GM21447 (cell line): ENCODE measurements around the gene RGSL1.
"Not testable (repeated sequence)": the region's sequence is repeated elsewhere in the genome, so short reads cannot be mapped to it uniquely, and the experiment has no call there.

ENCODE experiments used
- ATAC-seq: cut with Tn5 transposase; IDR thresholded peaks from one replicate; pipeline ENCODE4 v1.9.1; 2021; ENCODE audit not compliant: unreplicated experiment

Gene RGSL1

GRCh38 chr1:182446033-182446669 is 3.8 kb upstream of the RGSL1 start:
- ATAC-seq, result no peak

DNA sequence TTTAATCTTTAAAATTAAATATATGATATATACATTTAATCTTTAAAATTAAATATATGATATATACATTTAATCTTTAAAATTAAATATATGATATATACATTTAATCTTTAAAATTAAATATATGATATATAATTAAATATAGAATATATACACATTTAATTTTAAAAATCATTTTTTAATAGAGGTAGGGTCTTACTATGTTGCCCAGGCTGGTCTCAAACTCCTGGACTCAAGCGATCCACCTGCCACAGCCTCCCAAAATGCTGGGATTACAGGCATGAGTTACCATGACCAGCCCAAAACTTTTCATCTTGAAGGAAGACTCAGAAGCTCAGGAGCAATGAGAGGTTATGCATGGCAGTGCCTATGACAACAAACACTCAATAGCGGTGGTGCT is 2.8 kb upstream of the RGSL1 start:
- not testable (repeated sequence) for ATAC-seq

DNA sequence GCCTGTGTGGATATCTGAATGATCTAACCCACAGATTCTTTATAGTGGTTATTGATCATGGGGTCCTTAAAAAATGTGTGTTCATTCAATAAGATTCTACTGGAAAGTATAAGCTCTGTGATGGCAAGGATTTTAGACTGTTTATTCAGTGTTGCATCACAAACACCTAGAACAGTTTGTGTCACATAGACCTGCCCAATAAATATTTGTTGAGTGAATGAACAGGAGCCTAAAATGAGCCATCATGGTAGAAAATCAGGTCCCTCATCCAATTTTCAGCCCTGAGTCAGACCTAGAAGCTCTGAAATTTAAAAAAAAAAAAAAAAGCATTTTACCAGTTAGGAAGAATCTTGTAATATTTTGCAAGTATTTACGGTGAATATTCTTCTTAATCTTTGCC is 2.3 kb upstream of the RGSL1 start:
- ATAC-seq, result no peak

DNA sequence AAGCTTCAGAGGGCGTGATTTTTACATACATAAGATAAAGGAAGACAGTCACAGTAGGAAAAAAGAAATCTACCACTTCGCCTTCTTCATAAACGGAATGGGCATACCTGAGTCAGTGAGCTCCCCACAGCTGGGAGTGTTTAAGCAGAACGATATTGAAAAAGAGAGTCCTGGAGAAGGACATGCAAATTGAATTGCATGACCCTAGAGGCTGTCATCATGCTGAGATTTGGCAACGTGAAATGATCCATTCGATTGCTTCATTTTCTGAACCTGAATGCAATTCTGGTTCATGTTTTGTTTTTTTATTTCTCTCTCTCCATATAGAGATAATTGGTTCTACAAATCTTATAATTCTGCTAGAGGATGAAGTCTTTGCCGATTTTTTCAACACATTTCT is 3.7 kb downstream of the RGSL1 start:
- no peak for ATAC-seq

DNA sequence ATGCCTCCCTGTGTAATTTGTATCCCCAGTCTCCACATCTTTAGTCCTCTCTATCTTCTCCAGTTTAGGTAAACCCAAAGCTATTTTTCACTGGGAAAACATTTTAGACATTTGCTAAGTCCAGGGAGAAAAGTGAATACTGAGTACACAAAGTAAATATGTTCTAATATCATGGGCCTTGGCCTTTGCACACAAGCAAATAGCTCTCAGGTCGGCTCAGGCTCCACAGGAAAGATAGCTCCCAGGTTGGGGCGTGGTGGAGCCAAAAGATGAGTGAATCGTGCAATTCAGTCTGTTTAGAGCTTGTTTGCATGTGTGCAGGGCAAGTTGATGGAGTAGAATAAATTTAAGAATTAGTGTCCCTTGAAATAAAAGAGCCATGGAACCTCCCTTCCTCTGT is 7.9 kb downstream of the RGSL1 start:
- ATAC-seq, result no peak

DNA sequence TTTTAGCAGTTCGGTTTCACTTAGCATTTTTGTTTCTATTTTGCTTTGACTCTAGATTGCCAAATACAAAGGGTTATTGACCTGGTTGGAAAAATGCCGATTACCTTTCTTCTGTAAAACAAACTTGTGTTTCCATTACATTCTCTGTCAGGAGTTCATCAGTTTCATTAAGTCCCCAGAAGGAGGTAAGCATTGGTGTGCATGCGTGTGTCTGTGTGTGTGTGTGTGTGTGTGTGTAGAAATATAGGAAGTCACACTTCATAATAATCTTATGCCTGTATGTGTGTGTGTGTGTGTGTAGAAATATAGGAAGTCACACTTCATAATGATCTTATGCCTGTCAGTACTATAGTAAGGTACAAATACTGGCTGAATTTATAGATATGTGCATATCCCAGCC is 10.0 kb downstream of the RGSL1 start:
- no peak for ATAC-seq

- no peak for ATAC-seq
Observed at GRCh38 chr1:182460550-182460951, 10.6 kb downstream of the RGSL1 start.

DNA sequence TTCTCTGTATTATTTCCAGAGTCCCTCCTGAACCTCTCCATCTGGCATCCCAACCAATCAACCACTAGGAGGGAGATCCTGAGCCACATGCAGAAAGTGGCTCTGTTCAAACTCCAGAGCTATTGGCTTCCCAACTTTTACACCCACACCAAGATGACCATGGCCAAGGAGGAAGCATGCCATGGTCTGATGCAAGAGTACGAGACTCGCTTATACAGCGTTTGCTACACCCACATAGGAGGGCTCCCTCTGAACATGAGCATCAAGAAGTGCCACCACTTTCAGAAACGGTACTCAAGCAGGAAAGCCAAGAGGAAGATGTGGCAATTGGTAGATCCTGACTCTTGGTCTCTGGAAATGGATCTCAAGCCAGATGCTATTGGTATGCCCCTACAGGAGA is 23.6 kb downstream of the RGSL1 start:
- ATAC-seq, result no peak

DNA sequence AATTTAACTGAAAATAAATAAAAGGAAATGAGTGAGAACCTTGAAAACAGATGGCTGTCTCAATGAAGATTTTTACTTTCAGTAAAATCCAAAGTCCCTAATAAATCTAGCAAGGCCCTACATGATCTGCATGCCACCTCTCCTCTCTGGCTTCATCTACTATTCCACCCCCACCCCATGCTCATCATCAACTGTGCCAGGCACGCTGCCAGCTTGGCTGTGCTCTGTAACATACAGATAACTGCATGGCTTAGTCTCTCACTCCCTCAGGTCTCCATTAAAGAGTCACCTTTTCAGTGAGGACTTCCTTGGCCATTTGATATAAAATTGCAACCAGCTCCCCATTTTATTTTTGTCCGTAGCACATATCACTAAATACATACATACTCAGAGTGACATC is 26.7 kb downstream of the RGSL1 start:
- ATAC-seq, result no peak

DNA sequence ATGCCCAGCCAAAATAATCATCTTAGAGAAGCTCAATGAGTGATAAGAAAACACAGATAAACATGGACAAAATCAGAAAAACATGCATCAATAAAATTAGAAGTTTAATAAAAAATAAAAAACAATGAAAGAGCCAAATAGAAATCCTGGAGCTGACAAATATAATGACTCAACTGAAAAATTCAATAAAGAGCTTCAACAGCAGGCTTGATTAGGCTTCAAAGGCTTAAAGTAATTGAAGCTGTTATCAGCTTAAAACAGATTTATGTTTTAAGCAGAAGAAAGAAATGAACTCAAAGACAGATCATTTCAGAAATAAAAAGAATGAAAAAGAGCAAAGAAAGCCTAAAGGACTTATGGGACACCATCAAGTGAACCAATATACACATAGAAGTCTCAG is 28.3 kb downstream of the RGSL1 start:
- no peak for ATAC-seq

GRCh38 chr1:182484067-182484466 is 34.1 kb downstream of the RGSL1 start:
- ATAC-seq, result no peak

DNA sequence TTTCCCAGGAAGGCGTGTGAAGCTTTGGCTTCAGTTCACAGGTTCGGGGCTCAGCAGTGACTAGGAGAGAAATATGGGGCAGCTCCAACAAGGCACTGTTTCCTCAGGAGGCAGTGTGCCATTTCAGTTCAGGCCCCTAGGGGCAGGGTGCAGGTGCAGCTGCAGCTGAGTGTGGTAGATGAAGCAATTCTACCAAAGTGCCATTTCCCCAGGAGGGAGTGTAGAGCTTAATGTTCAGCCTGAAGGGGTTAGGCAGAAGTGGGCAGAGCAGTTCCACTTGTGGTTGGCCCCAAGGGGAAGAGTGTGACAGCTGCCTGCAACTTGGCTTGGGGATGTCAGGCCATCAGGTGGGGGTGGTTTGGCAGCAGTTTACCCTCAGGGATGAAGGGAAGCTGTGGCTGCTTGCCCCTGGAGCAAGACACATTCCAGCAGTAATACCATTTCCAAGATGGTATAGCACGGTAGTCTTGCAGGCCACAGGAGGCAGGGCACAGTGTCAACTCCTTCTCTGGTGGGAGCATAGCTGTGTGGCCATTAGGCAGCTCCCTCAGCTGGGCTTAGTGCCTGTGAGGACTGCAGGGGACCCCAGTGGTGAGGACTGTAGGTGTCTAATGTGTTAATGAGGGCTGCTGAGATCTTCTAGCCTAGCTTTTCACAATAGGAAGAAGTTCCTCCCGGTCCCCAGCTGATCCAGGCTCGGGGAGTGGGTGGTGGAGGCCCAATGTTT is 34.7 kb downstream of the RGSL1 start:
- peak; percentile 97 for ATAC-seq

DNA sequence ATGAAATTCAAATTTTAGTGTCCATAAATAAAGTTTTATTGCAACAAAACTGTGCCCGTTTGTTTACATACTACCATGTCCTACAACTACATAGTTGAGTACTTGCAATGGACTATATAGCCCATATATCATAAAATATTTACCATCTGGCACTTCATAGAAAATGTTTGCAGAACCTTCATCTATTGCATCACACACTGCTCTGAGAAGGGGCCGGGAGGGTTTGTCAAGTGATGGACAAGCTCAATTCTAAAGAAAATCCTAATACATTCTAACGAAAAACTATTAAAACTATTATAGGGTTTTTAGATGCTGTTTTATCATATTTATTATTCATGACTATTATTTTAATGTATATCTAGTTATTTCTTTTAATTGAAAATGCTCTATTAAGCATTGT is 35.9 kb downstream of the RGSL1 start:
- ATAC-seq, result no peak

DNA sequence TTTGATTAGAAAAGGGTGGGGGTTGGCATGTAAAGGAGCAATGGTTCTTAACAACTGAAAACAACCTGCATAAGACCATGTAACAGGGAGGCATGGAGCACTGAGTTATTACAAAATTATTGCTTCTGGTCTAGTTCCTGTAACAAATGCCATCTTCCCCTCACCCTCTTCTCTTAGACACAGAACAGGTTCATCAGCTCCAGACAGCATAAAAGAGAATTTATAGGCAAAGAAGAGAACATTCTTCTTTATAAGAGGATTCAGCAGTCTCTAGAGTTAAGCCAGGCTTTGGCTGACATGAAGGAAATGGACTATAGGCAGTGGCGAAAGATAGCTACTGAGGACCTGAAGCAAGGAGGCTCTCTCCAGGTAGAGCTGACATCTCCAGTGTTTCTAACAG is 38.9 kb downstream of the RGSL1 start:
- ATAC-seq, result no peak

- ATAC-seq, result no peak
Observed at GRCh38 chr1:182493063-182493462, 43.1 kb downstream of the RGSL1 start.

DNA sequence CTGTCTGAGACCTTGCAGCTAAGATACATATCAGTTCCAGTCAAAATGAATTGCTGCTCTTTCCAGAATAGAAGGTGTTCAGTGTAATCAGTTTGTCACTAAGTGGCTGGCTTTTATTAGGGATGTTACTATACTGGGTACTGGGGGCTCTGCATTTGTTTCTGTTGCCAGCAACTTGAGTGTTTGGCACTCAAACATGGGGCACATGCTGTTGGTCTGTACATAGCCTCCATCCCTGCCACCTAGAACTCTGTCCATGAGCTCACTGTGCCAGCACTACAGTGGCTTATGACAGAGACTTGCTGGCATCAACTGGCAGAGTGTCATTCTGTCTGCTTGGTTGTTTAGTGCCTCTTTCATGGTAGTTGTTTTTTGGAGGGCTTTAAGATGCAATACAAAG is 45.1 kb downstream of the RGSL1 start:
- ATAC-seq, result no peak

- no peak for ATAC-seq
Observed at GRCh38 chr1:182495693-182496092, 45.7 kb downstream of the RGSL1 start.

DNA sequence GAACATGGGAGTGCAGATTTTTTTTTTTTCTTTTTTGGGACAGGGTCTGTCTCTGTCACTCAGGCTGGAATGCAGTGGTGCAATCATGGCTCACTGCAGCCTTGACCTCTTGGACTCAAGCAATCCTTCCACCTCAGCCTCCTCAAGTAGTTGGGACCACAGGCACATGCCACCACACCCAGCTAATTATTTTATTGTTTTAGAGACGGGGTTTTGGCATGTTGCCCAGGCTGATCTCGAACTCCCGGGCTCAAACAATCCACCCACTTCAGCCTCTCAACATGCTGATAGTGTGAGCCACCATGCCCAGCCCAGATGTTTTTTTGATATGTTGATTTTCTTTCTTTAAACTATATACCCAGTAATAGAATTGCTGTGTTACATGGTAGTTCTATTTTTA is 57.7 kb downstream of the RGSL1 start:
- no peak for ATAC-seq

- ATAC-seq, result no peak
Observed at GRCh38 chr1:182515556-182515955, 65.6 kb downstream of the RGSL1 start.

DNA sequence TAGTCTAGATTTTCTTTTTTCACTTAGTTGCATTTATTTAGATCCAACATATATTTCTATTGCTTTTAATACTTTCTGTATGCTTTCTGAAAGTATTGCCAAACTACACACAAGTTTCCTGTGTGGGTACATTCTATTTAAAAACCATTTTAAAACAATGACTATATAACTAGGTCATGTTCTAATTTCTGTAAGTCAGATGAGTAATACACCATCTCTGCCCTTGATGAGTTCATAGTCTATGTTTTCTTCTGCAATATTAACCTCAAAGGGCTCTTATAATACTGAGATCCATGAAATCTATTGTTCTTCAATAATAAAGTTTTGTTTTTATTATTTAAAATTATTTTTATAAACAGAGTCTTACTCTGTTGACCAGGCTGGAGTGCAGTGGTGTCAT is 70.8 kb downstream of the RGSL1 start:
- no peak for ATAC-seq

GRCh38 chr1:182525342-182525741 is 75.4 kb downstream of the RGSL1 start:
- ATAC-seq, result no peak

DNA sequence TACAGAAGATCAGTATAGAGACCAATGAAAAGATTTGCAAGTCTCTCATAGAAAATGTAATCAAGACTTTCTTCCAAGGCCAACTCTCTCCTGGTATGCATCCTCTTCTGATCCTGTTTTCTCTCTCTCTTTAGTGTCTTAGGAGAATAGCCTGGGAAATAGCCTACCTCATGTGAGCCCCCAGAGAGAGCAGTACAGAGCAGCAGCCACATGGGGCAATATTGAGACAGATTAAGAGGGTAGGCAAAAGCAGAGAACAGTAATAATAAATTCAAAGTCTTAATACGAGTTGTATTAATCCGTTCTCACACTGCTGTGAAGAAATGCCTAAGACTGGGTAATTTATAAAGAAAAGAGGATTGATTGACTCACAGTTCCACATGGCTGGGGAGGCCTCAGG is 77.7 kb downstream of the RGSL1 start:
- no peak for ATAC-seq

- not testable (repeated sequence) for ATAC-seq
Observed at GRCh38 chr1:182528206-182528605, 78.3 kb downstream of the RGSL1 start.
